ENCODE measurements around the gene THPO.

DNA sequence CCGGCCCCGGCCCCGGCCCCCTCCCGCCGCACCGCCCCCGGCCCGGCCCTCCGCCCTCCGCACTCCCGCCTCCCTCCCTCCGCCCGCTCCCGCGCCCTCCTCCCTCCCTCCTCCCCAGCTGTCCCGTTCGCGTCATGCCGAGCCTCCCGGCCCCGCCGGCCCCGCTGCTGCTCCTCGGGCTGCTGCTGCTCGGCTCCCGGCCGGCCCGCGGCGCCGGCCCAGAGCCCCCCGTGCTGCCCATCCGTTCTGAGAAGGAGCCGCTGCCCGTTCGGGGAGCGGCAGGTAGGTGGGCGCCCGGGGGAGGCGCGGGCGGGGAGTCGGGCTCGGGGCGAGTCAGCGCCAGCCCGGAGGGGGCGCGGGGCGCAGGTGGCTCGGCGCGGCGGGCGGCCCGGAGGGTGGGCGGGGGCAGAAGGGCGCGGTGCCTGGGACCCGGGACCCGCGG, 2.2 kb upstream of the THPO start:
- TF ChIP-seq, protein P1, sequence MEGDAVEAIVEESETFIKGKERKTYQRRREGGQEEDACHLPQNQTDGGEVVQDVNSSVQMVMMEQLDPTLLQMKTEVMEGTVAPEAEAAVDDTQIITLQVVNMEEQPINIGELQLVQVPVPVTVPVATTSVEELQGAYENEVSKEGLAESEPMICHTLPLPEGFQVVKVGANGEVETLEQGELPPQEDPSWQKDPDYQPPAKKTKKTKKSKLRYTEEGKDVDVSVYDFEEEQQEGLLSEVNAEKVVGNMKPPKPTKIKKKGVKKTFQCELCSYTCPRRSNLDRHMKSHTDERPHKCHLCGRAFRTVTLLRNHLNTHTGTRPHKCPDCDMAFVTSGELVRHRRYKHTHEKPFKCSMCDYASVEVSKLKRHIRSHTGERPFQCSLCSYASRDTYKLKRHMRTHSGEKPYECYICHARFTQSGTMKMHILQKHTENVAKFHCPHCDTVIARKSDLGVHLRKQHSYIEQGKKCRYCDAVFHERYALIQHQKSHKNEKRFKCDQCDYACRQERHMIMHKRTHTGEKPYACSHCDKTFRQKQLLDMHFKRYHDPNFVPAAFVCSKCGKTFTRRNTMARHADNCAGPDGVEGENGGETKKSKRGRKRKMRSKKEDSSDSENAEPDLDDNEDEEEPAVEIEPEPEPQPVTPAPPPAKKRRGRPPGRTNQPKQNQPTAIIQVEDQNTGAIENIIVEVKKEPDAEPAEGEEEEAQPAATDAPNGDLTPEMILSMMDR (IDR thresholded peaks at IDR 0.05; ENCODE audit: low read depth, low read length, poor library complexity, severe bottlenecking), result no peak
- no peak for TF ChIP-seq EZH2phosphoT487 (IDR thresholded peaks at IDR 0.05; ENCODE audit: borderline replicate concordance, low read length)

Measured in DOHH2 (cell line).